ENCODE results near the gene BSCL2.

- TF ChIP-seq GATA2 (IDR thresholded peaks at IDR 0.05; ENCODE audit: low read depth, low read length) (no peak), GATA3 (IDR thresholded peaks at IDR 0.05; ENCODE audit: low read depth, low read length) (no peak)
Observed at GRCh38 chr11:62647609-62648005, 59.6 kb downstream of the BSCL2 start.
